Measurements from ENCODE around the gene PJVK. TPM values are rescaled to one million over a fixed set of nuclear protein-coding genes. Genes with fewer than 3 reads are reported as not detected.

PJVK gene
- total and polyA plus RNA-seq, 9 of the 15 experiments (the other 6 are each of a cell fraction or from before 2014, with no cell fraction given): 0.11 to 1.5 (median 0.73) TPM

DNA sequence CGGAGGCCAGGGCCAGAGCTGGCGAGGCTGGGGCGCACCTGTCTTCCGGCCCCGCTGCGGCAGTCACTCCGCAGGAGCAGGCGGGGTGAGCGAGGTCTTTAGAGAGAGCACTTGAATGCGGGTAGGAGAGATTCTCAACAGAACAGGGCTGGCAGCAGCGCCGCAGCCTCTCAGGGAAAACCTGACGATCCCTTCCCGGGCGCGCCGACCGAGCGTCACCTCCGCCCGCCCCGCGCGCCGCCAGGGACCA, 729 bp upstream of the PJVK start (continued):
- peak; percentile 70 to 95; a peak in 3 of 4 replicates for TF ChIP-seq SIN3A (IDR thresholded peaks at IDR 0.05; ENCODE audit: borderline replicate concordance in 2 of 2, control insufficient read depth in 1 of 2, low read depth in 2 of 2, low read length in 2 of 2)
- no peak for TF ChIP-seq ZNF764 (CRISPR knock-in tag; IDR thresholded peaks at IDR 0.05; ENCODE audit: low read depth)
- 0 out of 2 replicates have a peak, but pooled peaks have one; percentile 12 for TF ChIP-seq TOE1 (IDR thresholded peaks at IDR 0.05; ENCODE audit: borderline replicate concordance)
- no peak for TF ChIP-seq TOE1 (CRISPR knock-in tag; IDR thresholded peaks at IDR 0.05; ENCODE audit: borderline replicate concordance, low read depth)
- TF ChIP-seq, protein P1, sequence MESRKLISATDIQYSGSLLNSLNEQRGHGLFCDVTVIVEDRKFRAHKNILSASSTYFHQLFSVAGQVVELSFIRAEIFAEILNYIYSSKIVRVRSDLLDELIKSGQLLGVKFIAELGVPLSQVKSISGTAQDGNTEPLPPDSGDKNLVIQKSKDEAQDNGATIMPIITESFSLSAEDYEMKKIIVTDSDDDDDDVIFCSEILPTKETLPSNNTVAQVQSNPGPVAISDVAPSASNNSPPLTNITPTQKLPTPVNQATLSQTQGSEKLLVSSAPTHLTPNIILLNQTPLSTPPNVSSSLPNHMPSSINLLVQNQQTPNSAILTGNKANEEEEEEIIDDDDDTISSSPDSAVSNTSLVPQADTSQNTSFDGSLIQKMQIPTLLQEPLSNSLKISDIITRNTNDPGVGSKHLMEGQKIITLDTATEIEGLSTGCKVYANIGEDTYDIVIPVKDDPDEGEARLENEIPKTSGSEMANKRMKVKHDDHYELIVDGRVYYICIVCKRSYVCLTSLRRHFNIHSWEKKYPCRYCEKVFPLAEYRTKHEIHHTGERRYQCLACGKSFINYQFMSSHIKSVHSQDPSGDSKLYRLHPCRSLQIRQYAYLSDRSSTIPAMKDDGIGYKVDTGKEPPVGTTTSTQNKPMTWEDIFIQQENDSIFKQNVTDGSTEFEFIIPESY (CRISPR knock-in tag; IDR thresholded peaks at IDR 0.05): no peak
- TF ChIP-seq XRCC5 (IDR thresholded peaks at IDR 0.05; ENCODE audit: low read depth, low read length): no peak
- TF ChIP-seq, protein P2, sequence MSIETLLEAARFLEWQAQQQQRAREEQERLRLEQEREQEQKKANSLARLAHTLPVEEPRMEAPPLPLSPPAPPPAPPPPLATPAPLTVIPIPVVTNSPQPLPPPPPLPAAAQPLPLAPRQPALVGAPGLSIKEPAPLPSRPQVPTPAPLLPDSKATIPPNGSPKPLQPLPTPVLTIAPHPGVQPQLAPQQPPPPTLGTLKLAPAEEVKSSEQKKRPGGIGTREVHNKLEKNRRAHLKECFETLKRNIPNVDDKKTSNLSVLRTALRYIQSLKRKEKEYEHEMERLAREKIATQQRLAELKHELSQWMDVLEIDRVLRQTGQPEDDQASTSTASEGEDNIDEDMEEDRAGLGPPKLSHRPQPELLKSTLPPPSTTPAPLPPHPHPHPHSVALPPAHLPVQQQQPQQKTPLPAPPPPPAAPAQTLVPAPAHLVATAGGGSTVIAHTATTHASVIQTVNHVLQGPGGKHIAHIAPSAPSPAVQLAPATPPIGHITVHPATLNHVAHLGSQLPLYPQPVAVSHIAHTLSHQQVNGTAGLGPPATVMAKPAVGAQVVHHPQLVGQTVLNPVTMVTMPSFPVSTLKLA (conservative IDR thresholded peaks at IDR 0.05): 0 out of 4 replicates have a peak, but pooled peaks of 1 of the 2 experiments have one; percentile 3
- no peak for TF ChIP-seq ZNF79 (CRISPR knock-in tag; IDR thresholded peaks at IDR 0.05; ENCODE audit: low read depth)
- TF ChIP-seq MEF2D (tag; conservative IDR thresholded peaks at IDR 0.05; ENCODE audit: low read depth): no peak
- TF ChIP-seq ZNF830 (CRISPR knock-in tag; IDR thresholded peaks at IDR 0.05): no peak
- TF ChIP-seq ZNF583 (CRISPR knock-in tag; IDR thresholded peaks at IDR 0.05): no peak
- TF ChIP-seq, protein P3, sequence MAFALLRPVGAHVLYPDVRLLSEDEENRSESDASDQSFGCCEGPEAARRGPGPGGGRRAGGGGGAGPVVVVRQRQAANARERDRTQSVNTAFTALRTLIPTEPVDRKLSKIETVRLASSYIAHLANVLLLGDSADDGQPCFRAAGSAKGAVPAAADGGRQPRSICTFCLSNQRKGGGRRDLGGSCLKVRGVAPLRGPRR (CRISPR knock-in tag; IDR thresholded peaks at IDR 0.05): no peak
- TF ChIP-seq SOX6 (IDR thresholded peaks at IDR 0.05): no peak
- TF ChIP-seq KDM1A (IDR thresholded peaks at IDR 0.05): no peak
- no peak for TF ChIP-seq ZNF354B (CRISPR knock-in tag; IDR thresholded peaks at IDR 0.05)
- no peak for TF ChIP-seq NCOA1 (IDR thresholded peaks at IDR 0.05; ENCODE audit: low read depth)
- no peak for TF ChIP-seq NEUROD1 (IDR thresholded peaks at IDR 0.05; ENCODE audit: borderline replicate concordance, low read depth, low read length, partially characterized antibody)
- TF ChIP-seq ZNF140 (CRISPR knock-in tag; IDR thresholded peaks at IDR 0.05): no peak
- TF ChIP-seq ZNF133 (CRISPR knock-in tag; IDR thresholded peaks at IDR 0.05): no peak
- TF ChIP-seq ETV1 (tag; conservative IDR thresholded peaks at IDR 0.05; ENCODE audit: low read depth): peak; percentile 56
- TF ChIP-seq HCFC1 (IDR thresholded peaks at IDR 0.05; ENCODE audit: low read depth, low read length): peak; percentile 18; the same call in 1 of the 2 replicates
- no peak for TF ChIP-seq ZBTB8A (IDR thresholded peaks at IDR 0.05; ENCODE audit: partially characterized antibody)
- no peak for TF ChIP-seq RFX7 (CRISPR knock-in tag; IDR thresholded peaks at IDR 0.05)
- TF ChIP-seq EZH2 (IDR thresholded peaks at IDR 0.05; ENCODE audit: borderline replicate concordance, low read depth, low read length): no peak
- TF ChIP-seq, protein P4, sequence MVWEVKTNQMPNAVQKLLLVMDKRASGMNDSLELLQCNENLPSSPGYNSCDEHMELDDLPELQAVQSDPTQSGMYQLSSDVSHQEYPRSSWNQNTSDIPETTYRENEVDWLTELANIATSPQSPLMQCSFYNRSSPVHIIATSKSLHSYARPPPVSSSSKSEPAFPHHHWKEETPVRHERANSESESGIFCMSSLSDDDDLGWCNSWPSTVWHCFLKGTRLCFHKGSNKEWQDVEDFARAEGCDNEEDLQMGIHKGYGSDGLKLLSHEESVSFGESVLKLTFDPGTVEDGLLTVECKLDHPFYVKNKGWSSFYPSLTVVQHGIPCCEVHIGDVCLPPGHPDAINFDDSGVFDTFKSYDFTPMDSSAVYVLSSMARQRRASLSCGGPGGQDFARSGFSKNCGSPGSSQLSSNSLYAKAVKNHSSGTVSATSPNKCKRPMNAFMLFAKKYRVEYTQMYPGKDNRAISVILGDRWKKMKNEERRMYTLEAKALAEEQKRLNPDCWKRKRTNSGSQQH (CRISPR knock-in tag; IDR thresholded peaks at IDR 0.05): no peak

Measured in K562 (cell line).